ENCODE results near the gene ORC3.

GRCh38 chr6:87606199-87606598 is 16.3 kb downstream of the ORC3 start:
- TF ChIP-seq, protein P1, sequence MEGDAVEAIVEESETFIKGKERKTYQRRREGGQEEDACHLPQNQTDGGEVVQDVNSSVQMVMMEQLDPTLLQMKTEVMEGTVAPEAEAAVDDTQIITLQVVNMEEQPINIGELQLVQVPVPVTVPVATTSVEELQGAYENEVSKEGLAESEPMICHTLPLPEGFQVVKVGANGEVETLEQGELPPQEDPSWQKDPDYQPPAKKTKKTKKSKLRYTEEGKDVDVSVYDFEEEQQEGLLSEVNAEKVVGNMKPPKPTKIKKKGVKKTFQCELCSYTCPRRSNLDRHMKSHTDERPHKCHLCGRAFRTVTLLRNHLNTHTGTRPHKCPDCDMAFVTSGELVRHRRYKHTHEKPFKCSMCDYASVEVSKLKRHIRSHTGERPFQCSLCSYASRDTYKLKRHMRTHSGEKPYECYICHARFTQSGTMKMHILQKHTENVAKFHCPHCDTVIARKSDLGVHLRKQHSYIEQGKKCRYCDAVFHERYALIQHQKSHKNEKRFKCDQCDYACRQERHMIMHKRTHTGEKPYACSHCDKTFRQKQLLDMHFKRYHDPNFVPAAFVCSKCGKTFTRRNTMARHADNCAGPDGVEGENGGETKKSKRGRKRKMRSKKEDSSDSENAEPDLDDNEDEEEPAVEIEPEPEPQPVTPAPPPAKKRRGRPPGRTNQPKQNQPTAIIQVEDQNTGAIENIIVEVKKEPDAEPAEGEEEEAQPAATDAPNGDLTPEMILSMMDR (IDR thresholded peaks at IDR 0.05), result no peak
- TF ChIP-seq POLR2A (IDR thresholded peaks at IDR 0.05), result no peak

All from right lobe of liver (tissue), 4 donors.